Stimulated activated effector memory CD8-positive, alpha-beta T cell treated with anti-CD3 and anti-CD28 coated beads, Interleukin-12 subunit alpha, Interleukin-12 subunit beta, amount 100 ng/mL, for 72 hours (primary cell): ENCODE measurements around the gene OMD.
A peak's percentile ranks its signal among the peaks of the same experiment; 100 is the strongest.

Source experiments
- ATAC-seq: fragments of 150-1000 bp; cut with Tn5 transposase; 2 replicates; pipeline ENCODE4 v1.10.0; 2021
- DNase-seq, 2 donors: peaks; one replicate each; pipeline ENCODE4 v3.0.0; 2021 to 2022; ENCODE audit warnings: low spot score in 2 of 2
- H3K27ac Mint-ChIP-seq: one replicate; pipeline ENCODE4 v1.8.0; 2022; ENCODE audit warnings: mild to moderate bottlenecking, mixed read lengths
- H3K36me3 Mint-ChIP-seq: one replicate; pipeline ENCODE4 v1.8.0; 2022; ENCODE audit warnings: mild to moderate bottlenecking, mixed read lengths
- H3K4me1 Mint-ChIP-seq: one replicate; pipeline ENCODE4 v1.8.0; 2022; ENCODE audit warnings: mixed read lengths
- H3K4me3 Mint-ChIP-seq: one replicate; pipeline ENCODE4 v1.8.0; 2022; ENCODE audit warnings: mild to moderate bottlenecking, mixed read lengths
- H3K9me3 Mint-ChIP-seq: one replicate; pipeline ENCODE4 v1.8.0; 2022; ENCODE audit warnings: mixed read lengths

OMD gene

GRCh38 chr9:92424340-92424739 lies at the start of gene OMD:
TSS of gene OMD (minus strand) at chr9:92424471. CDS start at chr9:92417558, 6,913 bp downstream.
- H3K4me1 Mint-ChIP-seq, result no peaks in the 10 kb centered on the region
- no peak within 1 kb of the TSS for H3K27ac Mint-ChIP-seq
- no peaks in the 10 kb centered on the region for H3K36me3 Mint-ChIP-seq
- no peaks in the 10 kb centered on the region for H3K9me3 Mint-ChIP-seq
- no peak for ATAC-seq
- no peak within 1 kb of the TSS for H3K4me3 Mint-ChIP-seq
- DNase-seq, result no peak

- H3K27ac Mint-ChIP-seq, result no peak overlapping the region
- no peaks in the 10 kb centered on the region for H3K9me3 Mint-ChIP-seq
- H3K36me3 Mint-ChIP-seq, result no peaks in the 10 kb centered on the region
- no peak for DNase-seq
- H3K4me1 Mint-ChIP-seq, result no peaks in the 10 kb centered on the region
- no peak overlapping the region for H3K4me3 Mint-ChIP-seq
- no peak for ATAC-seq
These were observed 43.9 kb upstream of the OMD start for GRCh38 chr9:92468206-92468605.

GRCh38 chr9:92467511-92467910 lies 43.2 kb upstream of the OMD start:
- Mint-ChIP-seq H3K9me3 (no peaks in the 10 kb centered on the region), H3K4me1 (no peaks in the 10 kb centered on the region), H3K36me3 (no peaks in the 10 kb centered on the region), H3K27ac (no peak overlapping the region), H3K4me3 (no peak overlapping the region)
- no peak for ATAC-seq
- DNase-seq, result no peak

GRCh38 chr9:92467041-92467440 lies 42.8 kb upstream of the OMD start:
- H3K36me3 Mint-ChIP-seq, result no peaks in the 10 kb centered on the region
- DNase-seq (no peak), ATAC-seq (no peak)
- no peaks in the 10 kb centered on the region for H3K4me1 Mint-ChIP-seq
- H3K27ac Mint-ChIP-seq, result no peak overlapping the region
- H3K9me3 Mint-ChIP-seq, result no peaks in the 10 kb centered on the region
- no peak overlapping the region for H3K4me3 Mint-ChIP-seq

GRCh38 chr9:92463984-92464383 lies 39.7 kb upstream of the OMD start:
- Mint-ChIP-seq H3K4me3 (no peak overlapping the region), H3K27ac (no peak overlapping the region), H3K36me3 (no peaks in the 10 kb centered on the region), H3K9me3 (no peaks in the 10 kb centered on the region), H3K4me1 (no peaks in the 10 kb centered on the region)
- DNase-seq, result no peak
- ATAC-seq, result no peak

- DNase-seq (no peak), ATAC-seq (no peak)
- no peaks in the 10 kb centered on the region for H3K4me1 Mint-ChIP-seq
These were observed 39.1 kb upstream of the OMD start for GRCh38 chr9:92463387-92463786.

GRCh38 chr9:92457576-92457975 lies 33.3 kb upstream of the OMD start:
- no peak overlapping the region for H3K4me3 Mint-ChIP-seq
- ATAC-seq, result no peak
- no peaks in the 10 kb centered on the region for H3K36me3 Mint-ChIP-seq
- no peak overlapping the region for H3K27ac Mint-ChIP-seq
- H3K4me1 Mint-ChIP-seq, result no peaks in the 10 kb centered on the region
- no peak for DNase-seq
- no peaks in the 10 kb centered on the region for H3K9me3 Mint-ChIP-seq

More at GRCh38 chr9:92463387-92463786, 39.1 kb upstream of the OMD start:
- Mint-ChIP-seq H3K4me3 (no peak overlapping the region), H3K36me3 (no peaks in the 10 kb centered on the region), H3K27ac (no peak overlapping the region), H3K9me3 (no peaks in the 10 kb centered on the region)

GRCh38 chr9:92455217-92455616 lies 30.9 kb upstream of the OMD start:
- Mint-ChIP-seq H3K4me3 (no peak overlapping the region), H3K27ac (no peak overlapping the region), H3K9me3 (no peaks in the 10 kb centered on the region), H3K4me1 (no peaks in the 10 kb centered on the region), H3K36me3 (no peaks in the 10 kb centered on the region)
- DNase-seq (no peak), ATAC-seq (no peak)

- no peak overlapping the region for H3K4me3 Mint-ChIP-seq
- H3K9me3 Mint-ChIP-seq, result no peaks in the 10 kb centered on the region
- DNase-seq (no peak), ATAC-seq (no peak)
- no peaks in the 10 kb centered on the region for H3K36me3 Mint-ChIP-seq
- no peak overlapping the region for H3K27ac Mint-ChIP-seq
- no peaks in the 10 kb centered on the region for H3K4me1 Mint-ChIP-seq
These were observed 22.3 kb upstream of the OMD start for GRCh38 chr9:92446536-92446935.

GRCh38 chr9:92444841-92445240 lies 20.6 kb upstream of the OMD start:
- no peak for ATAC-seq
- Mint-ChIP-seq H3K36me3 (no peaks in the 10 kb centered on the region), H3K4me3 (no peak overlapping the region), H3K9me3 (no peaks in the 10 kb centered on the region), H3K4me1 (peaks cover 8% of the 10 kb centered on the region), H3K27ac (no peak overlapping the region)
- no peak for DNase-seq

- H3K4me3 Mint-ChIP-seq, result peak overlapping the region; percentile 5
- no peak for DNase-seq
- H3K9me3 Mint-ChIP-seq, result no peaks in the 10 kb centered on the region
- peak; percentile 84 for ATAC-seq
- H3K4me1 Mint-ChIP-seq, result peaks cover 13% of the 10 kb centered on the region
- no peak overlapping the region for H3K27ac Mint-ChIP-seq
- no peaks in the 10 kb centered on the region for H3K36me3 Mint-ChIP-seq
These were observed 16.4 kb upstream of the OMD start for GRCh38 chr9:92440751-92441046.

GRCh38 chr9:92439921-92440750 lies 15.9 kb upstream of the OMD start:
- Mint-ChIP-seq H3K9me3 (no peaks in the 10 kb centered on the region), H3K27ac (no peak overlapping the region), H3K4me3 (peak overlapping the region; percentile 5), H3K4me1 (peaks cover 13% of the 10 kb centered on the region), H3K36me3 (no peaks in the 10 kb centered on the region)
- ATAC-seq, result no peak
- DNase-seq, result no peak

- H3K36me3 Mint-ChIP-seq, result peaks cover 5% of the 10 kb centered on the region
- no peak overlapping the region for H3K4me3 Mint-ChIP-seq
- no peaks in the 10 kb centered on the region for H3K9me3 Mint-ChIP-seq
- peaks cover 13% of the 10 kb centered on the region for H3K4me1 Mint-ChIP-seq
- DNase-seq (no peak), ATAC-seq (no peak)
- no peak overlapping the region for H3K27ac Mint-ChIP-seq
These were observed 14.7 kb upstream of the OMD start for GRCh38 chr9:92438900-92439526.

- H3K36me3 Mint-ChIP-seq, result peaks cover 11% of the 10 kb centered on the region
- H3K4me3 Mint-ChIP-seq, result no peak overlapping the region
- H3K9me3 Mint-ChIP-seq, result no peaks in the 10 kb centered on the region
- DNase-seq, result no peak
- H3K4me1 Mint-ChIP-seq, result peaks cover 8% of the 10 kb centered on the region
- ATAC-seq, result no peak
- no peak overlapping the region for H3K27ac Mint-ChIP-seq
These were observed 11.0 kb upstream of the OMD start for GRCh38 chr9:92435263-92435662.

- no peak for DNase-seq
- H3K27ac Mint-ChIP-seq, result no peak overlapping the region
- no peaks in the 10 kb centered on the region for H3K4me1 Mint-ChIP-seq
- ATAC-seq, result no peak
- peaks cover 11% of the 10 kb centered on the region for H3K36me3 Mint-ChIP-seq
- no peaks in the 10 kb centered on the region for H3K9me3 Mint-ChIP-seq
- no peak overlapping the region for H3K4me3 Mint-ChIP-seq
These were observed 8.8 kb upstream of the OMD start for GRCh38 chr9:92432972-92433548.

- no peak overlapping the region for H3K27ac Mint-ChIP-seq
- H3K4me3 Mint-ChIP-seq, result no peak overlapping the region
- peaks cover 11% of the 10 kb centered on the region for H3K36me3 Mint-ChIP-seq
- no peaks in the 10 kb centered on the region for H3K4me1 Mint-ChIP-seq
- DNase-seq (no peak), ATAC-seq (no peak)
- no peaks in the 10 kb centered on the region for H3K9me3 Mint-ChIP-seq
These were observed 8.1 kb upstream of the OMD start for GRCh38 chr9:92432350-92432749.
